ENCODE results near the gene CFAP251.

GRCh38 chr12:122001466-122002209 is 83.2 kb downstream of the CFAP251 start:
- TF ChIP-seq CTCF (IDR thresholded peaks at IDR 0.05) = no peak
- no peak for TF ChIP-seq POLR2AphosphoS5 (IDR thresholded peaks at IDR 0.05)

Data from sigmoid colon (tissue), 4 donors.